GM18951 (cell line): ENCODE measurements around the gene SNRPA.

ENCODE experiments used
- POLR2A ChIP-seq: IDR thresholded peaks from 4 replicates; pipeline ENCODE4 v1.6.1; 2011; ENCODE audit warnings: mild to moderate bottlenecking; ENCODE audit not compliant: insufficient read length, insufficient read depth; ENCODE audit errors: extremely low read depth
- in situ Hi-C: fragments of 300-500 bp; cut with MboI; formaldehyde crosslinking; loops from one replicate; pipeline ENCODE4 v1.12.0; 2022; ENCODE audit warnings: low sequenced_read_pairs, mixed read lengths, inconsistent platforms; ENCODE audit not compliant: unreplicated experiment

SNRPA gene

DNA sequence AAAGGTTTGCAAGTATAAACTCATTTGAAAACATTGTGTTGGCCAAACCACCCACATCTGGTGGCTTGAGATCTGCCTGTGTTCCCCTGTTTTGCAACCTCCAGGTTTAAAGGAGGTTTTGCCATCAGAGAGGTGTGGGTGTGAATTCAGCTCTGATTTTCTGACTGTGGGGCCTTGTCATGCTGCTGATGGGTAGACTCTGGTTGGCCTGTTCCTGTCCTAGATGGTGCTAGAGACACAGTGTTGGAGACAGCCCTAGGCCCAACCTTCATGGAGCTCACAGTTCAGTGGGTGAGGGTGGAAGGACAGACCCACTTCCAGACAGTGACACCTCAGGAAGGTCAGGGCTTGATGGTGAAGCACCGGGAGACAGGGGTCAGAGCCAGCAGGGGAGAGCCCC is 34.5 kb downstream of the SNRPA start:
- in situ Hi-C loops: no loop called here
- no peak for TF ChIP-seq POLR2A

DNA sequence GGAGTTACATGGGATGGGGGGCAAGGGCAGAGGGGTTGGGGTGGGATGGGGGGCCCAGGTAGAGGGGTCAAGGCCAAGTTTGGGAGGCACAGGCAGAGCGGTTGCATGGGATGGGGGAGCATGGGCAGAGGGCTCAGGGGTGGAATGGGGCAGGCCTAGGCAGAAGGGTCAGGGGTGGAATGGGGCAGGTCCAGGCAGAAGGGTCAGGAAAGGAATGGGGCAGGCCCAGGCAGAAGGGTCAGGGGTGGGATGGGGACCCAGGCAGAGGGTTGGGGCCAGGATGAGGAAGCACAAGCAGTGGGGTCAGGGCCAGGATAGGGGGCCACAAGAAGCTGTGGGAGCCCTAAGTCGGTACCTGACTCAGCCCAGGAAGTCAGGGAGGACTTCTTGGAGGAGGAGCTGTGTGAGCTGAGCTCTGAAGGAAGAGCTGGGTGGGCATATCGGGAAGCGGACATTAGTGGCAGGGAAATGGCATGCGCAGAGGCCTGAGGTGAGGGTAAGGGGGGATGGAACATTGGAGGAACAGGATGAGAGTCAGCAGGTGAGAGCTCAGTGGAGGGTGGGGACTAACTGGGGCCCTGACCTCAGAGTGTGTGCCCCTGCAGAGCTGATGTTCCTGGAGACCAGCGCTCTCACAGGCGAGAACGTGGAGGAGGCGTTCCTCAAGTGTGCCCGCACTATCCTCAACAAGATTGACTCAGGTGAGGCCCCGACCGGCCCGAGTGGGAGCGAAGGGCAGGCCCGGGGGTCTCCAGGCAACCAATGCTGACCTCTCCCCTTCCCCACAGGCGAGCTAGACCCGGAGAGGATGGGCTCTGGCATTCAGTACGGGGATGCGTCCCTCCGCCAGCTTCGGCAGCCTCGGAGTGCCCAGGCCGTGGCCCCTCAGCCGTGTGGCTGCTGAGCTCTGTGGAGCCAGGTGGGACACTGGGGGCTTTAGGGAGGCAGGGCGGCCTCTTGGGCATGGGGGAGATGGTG is 35.3 kb downstream of the SNRPA start:
- in situ Hi-C loops: no loop called here
- no peak for TF ChIP-seq POLR2A

DNA sequence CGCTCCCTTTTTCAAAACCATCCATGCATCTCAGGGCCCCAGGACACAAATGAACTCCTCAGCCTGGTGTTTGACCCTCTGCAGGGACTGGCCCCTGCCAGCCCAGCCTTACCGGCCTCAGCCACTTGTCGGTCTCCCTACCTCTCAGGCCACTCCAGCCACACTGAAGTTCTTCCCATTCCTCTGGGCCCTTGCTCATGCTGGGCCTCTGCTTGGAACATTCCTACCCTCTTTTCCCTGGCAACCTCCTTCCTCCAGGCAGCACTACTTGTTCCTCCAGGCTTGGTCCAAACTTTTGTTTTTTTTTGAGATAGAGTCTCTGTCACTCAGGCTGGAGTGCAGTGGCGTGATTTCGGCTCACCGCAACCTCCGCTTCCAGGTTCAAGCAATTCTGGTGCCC is 40.3 kb downstream of the SNRPA start:
- in situ Hi-C loops: no loop called here
- TF ChIP-seq POLR2A: no peak

DNA sequence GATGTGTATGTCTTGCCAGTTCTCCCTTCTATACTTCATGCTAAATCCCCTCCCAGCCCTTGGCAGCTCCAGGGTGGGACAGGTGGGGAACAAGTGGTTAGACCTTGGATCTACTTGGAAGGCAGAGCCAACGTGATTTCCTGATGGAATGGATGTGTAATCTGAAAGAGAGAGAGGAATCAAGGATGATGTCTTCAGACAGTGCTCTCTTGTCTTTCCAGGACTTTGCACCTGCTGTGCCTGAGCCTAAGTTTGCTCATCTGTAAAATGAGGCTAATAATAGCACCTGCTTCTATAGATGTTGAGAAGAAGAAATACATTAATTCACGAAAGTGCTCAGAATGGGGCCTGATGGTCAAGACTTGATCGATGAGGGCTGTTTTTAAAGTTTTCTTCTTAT is 41.0 kb downstream of the SNRPA start:
- in situ Hi-C loops: no loop called here
- no peak for TF ChIP-seq POLR2A

DNA sequence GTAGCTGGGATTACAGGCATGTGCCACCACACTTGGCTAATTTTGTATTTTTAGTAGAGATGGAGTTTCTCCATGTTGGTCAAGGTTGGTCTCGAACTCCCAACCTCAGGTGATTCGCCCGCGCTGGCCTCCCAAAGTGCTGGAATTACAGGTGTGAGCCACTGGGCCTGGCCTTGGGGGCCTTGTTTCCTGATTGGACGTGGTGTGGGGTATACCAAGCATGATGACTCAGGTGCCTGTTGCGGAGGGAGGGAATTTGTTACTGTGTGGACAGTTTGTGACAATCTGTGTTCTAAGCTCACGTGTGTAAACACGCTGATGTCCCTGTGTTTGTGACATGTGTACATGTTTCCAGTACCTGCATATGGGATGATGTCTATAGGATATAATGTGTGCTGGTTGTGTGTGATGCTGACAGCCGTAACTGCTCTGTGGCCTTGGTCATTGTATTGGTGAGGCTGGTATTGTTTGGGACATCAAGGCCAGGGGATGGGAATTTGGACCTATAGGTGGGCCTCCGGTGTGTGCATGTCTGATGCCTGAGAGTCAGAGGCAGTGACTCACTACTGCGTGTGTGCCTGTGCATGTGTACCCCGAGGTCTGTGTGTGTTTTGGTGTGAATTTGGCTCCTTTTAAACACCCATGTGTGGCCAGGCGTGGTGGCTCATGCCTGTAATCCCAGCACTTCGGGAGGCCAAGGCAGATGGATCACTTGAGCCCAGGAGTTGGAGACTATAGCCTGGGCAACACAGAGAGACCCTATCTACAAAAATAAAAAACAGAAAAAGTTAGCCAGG is 46.4 kb downstream of the SNRPA start:
- in situ Hi-C loops: no loop called here
- no peak for TF ChIP-seq POLR2A

DNA sequence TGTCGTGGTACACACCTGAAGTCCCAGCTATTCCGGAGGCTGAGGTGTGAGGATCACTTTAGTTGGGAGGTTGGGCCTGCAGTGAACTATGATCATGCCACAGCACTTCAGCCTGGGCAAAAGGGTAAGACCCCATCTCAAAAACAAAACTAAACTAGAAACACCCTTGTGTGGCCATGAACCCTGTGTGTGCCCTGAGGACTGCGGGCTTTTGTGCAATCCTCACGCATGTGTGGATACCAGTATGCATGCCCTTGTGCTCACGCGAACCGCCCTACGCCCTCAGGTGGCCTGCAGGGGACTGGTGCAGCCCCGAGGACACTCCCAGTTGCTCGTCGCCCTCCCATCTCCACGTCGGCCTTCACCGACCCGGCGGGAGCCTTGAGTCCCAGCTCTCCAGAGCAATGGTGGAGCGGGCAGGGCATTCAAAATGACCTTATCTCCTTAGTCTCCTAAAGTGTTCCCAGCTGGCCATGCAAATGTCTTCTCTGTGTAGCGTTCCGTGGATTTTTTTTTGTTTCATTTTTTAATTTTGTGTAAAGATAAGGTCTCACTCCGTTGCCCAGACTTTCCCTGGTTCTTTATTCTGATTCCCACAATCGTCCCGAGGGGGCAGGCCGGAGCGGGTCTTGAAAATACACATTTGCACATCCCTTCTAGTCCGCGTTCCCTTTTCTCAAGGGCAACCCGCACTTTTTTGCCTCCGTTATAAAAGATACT is 47.1 kb downstream of the SNRPA start:
- in situ Hi-C loops: no loop called here
- peak; percentile 58 for TF ChIP-seq POLR2A

DNA sequence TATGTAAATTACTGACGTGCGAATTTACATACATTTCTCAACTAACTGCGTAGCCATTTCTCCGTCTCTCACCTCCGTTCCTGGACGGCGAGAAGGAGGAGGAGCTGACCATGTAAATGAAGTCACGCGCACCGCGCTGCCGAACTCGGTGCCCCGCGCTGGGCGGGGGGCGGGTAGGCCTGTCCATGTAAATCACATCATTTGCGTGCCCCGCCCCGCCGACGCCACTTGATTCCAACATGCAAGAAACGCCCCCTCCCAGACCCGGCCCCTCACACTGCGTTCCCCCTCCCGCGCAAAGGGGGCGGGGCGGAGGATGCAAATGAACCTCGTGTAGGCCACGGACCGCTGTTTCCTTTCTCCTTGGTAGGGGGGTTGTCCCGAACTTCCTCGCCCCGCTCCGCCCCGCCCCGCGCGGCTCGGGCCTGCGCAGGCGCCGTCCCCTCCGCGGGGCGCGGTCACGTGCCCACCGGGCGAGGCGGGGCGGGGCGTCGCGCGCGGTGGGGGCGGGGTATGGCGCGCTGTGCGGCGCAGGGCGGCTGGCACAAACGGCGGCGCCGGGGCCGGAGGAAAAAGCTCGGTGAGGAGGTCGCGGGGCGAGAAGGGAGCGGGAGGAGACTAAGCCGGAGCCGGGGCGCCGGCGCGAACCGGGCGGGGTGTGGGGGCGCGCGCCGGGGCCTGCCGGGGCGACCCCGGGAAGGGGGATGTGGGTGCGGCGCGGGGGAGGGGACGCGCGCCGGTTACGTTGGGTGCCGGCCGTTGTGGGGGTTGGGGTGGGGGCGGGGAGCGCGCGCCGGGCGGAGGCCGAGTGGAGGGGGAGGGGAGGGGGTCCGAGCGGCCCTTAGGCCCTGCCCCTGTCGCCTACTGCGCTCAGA is 47.9 kb downstream of the SNRPA start, which contains the start of gene EGLN2:
Gene EGLN2, plus strand, starts transcription at position 509 of the 875 bp plus-strand sequence. CDS start 1,382 bp downstream, outside the sequence.
- TF ChIP-seq POLR2A: peak; percentile 55
- in situ Hi-C loops: no loop called here

DNA sequence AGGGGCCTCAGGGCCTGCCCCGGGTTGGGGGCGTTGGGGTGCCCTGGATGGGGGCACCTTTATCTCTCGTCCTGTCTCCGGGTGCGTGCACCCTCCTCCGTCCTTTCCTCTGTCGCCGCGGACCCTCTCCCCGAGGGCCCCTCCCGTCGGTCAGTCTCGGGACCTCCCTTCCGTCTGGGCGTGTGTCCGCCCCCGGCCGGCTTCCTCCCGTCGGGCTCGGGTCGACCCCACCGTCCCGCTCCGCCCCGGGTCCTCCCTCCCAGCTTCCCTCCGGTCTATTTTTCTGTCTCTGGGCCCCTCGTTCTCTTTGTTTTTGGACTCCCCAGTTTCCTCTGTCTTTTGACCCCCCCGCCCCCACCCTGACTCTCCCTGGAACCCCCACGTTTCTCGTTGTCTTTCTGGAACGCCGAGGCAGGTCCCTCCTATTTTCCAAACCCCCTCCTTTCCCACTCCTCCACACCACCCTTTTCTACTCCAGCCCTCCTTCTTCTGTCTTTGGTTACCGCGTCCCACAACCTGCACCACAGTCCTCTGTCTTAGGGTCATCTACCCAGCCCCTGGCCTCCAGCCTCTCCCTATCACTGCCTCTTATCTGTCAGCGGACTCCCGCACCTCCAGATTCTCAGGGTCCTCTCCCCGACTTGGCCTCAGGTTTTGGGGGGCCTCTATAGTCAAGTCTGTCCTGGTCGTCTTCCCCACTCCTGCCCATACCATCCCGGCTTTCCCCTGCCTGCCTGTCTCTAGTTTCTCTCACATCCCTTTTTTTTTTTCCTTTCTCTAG is 48.7 kb downstream of the SNRPA start:
- in situ Hi-C loops: no loop called here
- TF ChIP-seq POLR2A: no peak

DNA sequence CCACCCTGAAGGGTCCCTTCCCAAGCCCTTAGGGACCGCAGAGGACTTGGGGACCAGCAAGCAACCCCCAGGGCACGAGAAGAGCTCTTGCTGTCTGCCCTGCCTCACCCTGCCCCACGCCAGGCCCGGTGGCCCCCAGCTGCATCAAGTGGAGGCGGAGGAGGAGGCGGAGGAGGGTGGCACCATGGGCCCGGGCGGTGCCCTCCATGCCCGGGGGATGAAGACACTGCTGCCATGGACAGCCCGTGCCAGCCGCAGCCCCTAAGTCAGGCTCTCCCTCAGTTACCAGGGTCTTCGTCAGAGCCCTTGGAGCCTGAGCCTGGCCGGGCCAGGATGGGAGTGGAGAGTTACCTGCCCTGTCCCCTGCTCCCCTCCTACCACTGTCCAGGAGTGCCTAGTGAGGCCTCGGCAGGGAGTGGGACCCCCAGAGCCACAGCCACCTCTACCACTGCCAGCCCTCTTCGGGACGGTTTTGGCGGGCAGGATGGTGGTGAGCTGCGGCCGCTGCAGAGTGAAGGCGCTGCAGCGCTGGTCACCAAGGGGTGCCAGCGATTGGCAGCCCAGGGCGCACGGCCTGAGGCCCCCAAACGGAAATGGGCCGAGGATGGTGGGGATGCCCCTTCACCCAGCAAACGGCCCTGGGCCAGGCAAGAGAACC is 49.5 kb downstream of the SNRPA start:
- TF ChIP-seq POLR2A: no peak
- in situ Hi-C loops: no loop called here

DNA sequence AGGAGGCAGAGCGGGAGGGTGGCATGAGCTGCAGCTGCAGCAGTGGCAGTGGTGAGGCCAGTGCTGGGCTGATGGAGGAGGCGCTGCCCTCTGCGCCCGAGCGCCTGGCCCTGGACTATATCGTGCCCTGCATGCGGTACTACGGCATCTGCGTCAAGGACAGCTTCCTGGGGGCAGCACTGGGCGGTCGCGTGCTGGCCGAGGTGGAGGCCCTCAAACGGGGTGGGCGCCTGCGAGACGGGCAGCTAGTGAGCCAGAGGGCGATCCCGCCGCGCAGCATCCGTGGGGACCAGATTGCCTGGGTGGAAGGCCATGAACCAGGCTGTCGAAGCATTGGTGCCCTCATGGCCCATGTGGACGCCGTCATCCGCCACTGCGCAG is 50.0 kb downstream of the SNRPA start:
- in situ Hi-C loops: no loop called here

More for the DNA sequence above, 50.0 kb downstream of the SNRPA start:
- TF ChIP-seq POLR2A: no peak
